HG03460 (cell line): Measurements from ENCODE around the gene CMSS1.
A peak's percentile ranks its signal among the peaks of the same experiment; 100 is the strongest.

ENCODE experiments used
- ATAC-seq: cut with Tn5 transposase; IDR thresholded peaks from one replicate; pipeline ENCODE4 v1.9.1; 2021; ENCODE audit not compliant: unreplicated experiment

CMSS1 gene

DNA sequence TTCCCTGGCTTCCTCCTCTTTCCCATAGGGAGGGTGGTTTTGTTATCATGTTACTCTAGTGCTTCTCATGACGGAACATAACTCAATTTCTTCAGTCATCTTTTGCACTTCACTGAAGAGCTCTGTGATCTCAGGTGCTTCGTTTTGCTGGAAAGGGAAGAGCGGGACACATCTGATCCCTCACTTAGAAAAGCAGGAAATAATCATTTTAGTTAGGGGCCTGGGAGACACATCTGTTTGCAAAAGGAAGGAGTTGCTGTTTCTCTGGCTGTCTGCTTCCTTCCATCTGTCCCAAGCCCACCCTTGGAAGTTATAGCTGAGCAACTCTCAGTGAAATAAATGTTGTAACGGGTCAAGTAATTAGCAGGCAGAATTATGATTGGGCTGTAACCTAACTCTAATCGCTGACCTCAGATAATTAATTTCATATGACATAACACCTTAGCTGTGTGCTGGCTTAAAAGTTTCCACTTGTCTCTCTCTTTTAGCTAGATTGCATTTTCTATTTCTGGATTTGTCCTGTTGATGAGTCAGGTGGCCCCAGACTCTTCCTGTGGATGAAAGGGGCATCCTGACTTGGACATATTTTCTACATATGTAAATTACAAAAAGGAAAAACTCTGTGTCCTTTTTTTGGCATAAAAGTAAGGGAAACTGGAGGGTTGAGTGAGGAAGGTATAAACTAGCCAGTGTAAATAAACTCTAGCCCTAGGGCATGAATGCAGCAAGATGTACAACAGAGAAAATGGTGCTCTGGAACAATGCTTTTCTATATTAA, 307.7 kb downstream of the CMSS1 start:
- ATAC-seq = no peak

DNA sequence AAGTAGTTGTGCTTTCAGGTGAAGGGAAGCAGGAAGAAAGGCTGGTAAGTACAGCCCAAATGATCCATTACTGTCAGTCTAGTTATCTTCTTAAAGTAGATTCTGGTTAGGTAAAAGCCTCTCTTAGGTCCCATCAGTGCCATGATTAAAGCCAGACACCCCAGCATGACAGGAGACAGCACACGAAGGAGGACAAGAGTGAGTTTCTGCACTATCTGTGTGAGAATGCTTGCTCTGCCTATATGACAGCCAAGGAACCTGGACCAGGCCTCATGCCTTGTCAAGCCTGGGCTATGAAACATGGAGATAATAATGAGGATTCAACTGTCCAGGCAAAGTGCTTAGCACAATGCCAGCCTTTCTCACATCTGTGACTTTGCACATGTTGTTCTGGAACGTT, 310.1 kb downstream of the CMSS1 start:
- no peak for ATAC-seq

DNA sequence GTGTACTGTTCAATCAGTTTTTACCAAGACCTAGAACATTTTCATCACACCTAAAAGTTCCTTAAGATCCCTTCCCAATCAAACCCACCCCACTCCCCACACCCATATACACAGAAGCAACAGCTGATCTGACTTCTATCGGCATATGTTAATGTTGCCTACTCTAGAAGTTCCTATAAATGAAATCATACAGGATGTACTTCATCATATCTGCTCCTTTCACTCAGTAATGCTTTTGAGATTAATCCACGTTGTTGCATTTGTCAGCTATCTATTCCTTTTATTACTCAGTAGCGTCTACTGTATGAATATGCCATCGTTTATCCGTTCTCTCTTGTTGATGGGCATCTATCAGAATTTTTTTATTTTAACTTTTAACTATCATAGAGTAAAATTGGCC, 310.9 kb downstream of the CMSS1 start:
- ATAC-seq = no peak

DNA sequence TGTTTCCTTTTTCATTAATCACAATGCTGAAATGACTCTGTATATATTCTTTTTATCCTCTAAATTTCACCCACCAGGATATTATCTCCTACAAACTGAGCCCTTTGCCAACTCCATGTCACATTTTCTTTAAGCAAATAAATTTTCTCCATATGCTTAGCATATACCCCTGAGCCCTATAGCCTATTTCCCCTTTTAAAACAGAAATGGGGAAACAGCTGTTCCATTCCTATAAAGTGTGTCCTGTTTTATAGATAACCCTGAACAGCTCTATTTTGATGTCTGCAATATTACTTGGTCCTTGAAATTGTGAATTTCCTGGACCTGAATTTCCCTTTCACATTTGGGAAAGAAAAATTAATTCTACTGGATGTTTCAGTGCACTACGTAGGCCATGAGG, 312.3 kb downstream of the CMSS1 start:
- no peak for ATAC-seq

DNA sequence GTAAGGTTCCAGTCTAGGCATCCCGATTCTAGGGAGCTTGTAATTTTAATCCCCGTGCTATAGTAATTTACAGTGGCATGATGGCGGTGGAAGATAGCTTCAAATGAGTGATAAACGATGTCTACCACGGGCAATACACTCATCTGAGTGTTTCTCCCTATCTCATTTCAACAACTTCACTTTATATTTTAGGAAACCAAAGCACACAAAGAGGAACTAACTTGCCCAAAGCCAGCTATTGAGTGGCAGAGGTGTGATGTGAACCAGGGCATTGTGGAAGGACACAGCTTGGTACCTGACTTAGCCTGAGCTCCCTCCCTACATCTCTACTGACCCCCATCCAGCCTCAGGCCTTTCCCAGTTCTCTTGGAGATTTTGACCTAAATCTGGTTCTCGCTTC, 313.6 kb downstream of the CMSS1 start:
- ATAC-seq = no peak

DNA sequence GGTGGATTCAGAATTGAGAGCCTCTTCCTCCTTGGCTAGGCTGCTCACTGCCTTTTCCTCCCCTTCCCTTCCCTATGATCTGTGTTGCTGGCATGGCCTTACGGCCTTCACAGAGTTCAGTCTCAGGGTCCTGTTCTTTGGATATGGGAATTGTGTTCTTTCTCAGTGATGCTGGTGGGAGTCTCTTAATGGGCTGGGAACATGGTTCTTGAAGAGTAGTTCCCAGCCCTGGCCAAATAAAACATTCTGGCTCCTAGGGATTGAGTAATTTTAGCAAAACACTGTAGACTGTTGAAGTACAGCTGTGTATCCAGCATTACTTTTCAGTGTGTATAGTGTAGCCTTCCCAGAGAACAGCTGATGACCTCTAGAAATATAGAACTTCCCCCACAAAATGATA, 319.3 kb downstream of the CMSS1 start:
- no peak for ATAC-seq

DNA sequence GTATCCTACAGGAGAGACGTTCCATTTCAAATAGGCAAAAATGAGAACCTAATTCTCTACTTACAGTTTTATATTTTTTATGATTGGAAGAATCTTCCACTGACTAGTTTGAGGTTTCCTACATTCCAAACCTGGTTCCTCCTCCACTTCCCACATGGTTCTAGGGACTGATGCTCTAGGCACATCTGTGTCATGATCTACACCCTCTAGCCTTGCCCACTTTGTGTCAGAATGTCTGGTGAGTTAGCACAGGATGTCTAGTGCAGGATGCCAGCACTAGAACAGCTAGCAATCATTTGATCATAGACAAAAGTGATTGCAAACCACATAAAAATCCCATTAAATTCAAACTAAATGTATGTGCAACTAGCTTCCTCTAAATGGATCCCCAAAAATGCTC, 323.3 kb downstream of the CMSS1 start:
- ATAC-seq = no peak

DNA sequence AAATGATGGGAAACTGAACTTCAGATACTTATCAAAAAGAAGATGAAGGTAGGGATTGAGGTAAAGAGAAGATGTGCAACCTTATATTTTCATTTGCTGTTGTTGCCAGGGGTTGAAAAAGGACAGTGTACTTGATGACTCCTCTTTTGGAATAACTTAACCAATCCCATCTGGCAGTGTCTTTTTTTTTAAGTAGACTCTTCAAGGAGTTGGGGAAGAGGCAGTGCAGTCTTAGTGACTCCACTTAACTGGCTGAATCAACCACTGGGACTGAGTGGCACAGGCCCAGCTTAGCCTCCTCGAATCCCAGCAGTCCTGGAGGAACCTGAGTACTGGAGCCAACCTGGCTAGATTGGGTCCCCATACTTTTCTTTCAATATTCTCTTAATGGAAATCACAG, 323.9 kb downstream of the CMSS1 start:
- ATAC-seq = no peak

DNA sequence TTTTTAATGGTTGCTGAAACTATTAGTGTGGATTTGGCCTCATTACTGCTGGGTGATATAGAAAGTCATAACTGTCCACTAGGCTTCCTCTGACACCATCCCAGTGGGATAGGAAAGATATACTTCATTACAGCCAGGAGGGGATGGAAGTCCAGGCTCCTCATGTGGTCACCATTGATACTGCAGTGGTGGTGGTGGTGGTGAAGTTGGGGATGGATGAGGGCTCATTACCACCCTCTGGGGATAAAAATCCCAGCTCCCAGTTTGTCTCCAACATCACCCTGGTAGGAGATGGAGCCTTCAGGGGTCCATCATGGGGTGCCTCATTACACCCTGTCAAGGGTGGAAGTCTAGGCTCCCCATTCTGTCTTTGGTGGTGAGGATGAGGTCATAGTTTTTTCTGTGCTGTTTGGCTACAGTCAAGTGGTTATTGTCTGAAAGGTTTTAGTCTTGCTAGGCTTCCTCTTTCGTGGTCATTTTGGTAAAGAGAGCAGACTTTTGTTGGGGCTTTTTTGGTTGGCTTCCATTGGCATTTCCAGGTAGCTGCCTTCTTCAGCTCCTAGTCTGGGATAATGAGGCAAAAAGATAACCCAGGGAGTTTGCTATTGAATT, 326.7 kb downstream of the CMSS1 start:
- ATAC-seq = peak; percentile 89

DNA sequence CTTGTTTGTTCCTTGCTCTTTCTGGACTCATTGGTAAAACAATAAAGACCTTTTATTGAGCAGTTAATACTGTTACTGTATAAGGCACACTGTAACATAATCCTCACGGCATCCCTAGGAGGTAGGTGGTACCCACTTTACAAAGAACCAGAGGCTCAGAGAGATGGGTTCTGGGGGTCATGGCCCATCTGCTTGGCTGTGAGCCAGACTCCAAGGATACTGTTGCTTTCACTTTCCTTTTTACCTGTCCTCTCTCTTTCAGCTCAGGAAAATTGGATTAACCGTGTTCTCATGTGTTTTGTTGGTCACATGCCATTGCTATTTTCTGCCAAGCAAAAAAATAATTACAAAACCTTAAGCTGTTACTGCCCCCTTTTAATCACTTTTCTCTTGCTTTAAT, 331.5 kb downstream of the CMSS1 start:
- ATAC-seq = no peak

DNA sequence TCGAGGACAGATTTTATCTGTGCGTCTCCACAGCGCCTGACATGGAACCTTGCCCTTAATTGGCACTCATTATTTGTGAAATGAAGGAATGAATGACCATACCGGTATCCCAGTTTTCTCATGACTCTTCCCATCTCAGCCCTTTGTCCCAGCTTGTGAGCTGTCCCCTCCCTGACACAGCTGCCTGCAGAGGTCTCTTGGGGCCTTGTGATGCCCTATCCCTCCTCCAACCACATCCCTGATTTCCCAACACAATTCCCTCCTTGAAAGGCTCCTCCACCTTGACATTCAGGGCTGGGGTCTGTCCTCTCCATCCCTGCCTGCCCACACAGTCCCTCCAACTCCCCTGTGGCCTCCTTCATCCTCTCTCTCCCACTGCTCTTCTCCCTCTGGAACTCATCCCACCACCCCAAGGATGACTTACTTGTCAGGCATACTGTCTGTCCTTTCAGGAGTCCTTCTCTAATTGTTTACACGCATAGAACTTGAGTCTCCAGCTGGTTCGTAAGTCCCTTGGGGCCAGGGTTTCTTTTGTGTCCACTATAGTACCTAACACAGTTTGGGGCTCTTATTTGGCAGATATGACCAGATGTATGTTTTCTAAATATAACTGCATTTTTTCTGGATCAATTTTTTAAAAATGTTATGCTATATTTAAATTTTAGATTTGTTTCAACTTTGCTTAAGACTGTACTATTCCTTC, 332.2 kb downstream of the CMSS1 start:
- ATAC-seq = no peak

DNA sequence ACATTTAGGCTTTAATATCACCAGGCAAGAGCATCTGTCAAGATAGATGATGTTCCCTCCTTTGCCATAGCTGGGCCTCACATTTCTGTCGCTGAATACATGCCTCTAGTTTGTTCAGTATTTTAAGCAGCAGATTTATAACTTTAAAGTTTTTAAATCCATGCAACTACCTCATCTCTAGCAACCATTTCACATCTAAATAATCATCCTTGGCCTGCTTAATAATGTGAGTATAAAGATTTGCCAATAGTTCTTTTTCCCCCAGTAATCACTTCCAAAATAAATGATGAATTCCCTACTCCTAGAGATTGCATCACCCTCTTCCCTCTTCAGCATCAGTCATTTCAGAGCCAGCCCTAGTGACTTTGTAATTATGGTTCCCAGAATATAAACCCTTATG, 332.8 kb downstream of the CMSS1 start:
- no peak for ATAC-seq

DNA sequence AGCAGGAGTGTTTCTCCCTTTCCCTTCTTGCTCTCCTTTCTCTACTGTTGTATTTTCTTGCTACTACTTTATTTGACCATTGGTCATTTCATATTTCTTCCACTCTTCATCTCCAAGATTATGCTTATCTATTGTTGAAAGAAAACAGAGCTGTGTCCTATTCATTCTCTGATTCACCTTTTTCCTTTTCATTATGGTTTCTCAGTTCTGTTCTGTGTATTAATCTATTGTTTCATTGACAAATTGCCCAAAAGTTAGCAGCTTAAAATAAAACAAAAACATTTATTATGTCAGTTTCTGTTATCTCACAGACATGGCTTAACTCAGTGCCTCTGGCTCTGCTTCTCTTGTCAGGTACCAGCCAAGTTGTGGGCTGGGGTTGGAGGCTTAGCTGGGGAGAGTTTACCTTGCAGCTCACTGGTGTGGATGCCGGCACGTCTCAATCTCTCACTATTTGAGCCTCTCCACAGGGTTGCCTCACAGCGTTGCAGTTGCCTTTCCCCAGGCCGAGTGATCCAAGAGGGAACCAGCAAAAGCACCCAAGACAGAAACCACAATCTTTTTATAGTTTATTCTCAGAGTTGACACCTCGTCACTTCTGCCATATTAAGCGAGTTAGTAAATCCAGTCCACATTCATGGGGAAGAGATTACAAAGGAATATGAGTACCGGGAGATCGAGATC, 333.5 kb downstream of the CMSS1 start:
- no peak for ATAC-seq

DNA sequence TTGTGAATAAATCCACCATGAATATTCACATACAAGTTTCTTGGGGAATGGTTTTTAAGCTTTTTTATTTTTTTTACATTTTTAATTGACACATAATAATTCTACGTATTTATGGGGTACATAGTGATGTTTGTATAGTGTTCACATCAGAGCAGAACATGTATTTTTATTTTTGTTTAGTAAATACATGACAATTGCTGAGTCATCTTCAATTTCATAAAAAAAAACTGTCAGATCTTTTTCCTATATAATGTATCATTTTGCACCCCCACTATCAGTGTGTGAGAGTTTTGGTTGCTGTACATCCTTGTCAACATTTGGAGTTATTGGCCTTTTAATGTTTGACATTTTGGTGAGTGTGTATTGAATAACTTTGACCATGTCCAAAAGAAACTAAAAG, 336.5 kb downstream of the CMSS1 start:
- ATAC-seq = no peak

DNA sequence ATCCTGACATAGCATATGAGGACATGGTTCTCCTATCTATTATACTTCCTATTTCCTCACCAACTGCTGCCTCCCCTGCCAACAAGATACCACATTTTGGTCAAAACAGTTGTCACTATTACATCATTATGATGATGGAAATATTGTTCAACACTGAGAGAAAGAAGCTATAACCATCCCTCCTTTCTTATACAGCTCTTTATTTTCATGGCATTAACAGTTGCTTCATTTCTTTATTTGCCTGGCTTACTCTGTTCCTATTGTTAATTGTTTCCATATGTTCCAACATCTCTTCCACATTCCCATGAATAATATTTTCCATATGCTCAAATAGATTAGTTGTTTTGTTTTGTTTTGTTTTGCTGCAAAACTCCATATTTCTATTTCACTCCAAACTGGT, 337.5 kb downstream of the CMSS1 start:
- ATAC-seq = no peak

DNA sequence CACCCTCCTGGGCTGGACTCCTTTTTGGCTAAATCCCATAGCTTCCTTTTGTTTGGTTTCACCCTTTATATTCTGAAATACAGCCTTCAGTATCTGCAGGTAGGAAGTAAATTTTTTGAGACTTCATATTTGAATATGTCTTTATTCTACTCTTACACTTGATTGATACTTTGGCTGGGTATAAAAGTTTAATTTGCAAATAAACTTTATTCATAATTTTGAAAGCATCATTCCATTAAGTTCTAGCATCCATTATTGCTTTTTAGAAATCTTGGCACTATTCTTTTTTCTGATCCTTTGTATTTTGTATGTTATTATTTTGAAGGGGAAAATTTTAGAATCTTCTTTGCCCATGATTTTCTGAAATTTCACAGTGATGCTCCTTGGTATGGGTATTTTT, 337.9 kb downstream of the CMSS1 start:
- ATAC-seq = no peak

DNA sequence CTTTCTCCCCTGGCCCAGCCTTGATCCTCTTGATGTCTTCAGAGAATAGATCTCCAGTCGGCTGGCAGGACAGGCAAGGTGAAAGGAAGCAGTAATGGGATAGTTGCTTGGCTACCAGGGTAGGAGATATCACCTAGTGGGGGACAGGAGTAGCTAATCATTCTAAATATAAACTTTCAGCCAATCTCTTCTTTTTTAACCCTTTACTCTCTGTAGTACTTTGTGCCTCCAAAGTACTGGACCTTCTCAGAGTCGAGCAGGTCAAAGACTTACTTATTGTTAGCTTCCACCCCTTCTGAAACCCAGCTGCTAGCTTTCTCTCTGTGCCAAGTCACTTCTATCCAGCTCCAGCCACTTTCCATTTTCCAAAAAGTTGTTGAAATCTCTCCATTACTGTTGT, 340.0 kb downstream of the CMSS1 start:
- no peak for ATAC-seq

DNA sequence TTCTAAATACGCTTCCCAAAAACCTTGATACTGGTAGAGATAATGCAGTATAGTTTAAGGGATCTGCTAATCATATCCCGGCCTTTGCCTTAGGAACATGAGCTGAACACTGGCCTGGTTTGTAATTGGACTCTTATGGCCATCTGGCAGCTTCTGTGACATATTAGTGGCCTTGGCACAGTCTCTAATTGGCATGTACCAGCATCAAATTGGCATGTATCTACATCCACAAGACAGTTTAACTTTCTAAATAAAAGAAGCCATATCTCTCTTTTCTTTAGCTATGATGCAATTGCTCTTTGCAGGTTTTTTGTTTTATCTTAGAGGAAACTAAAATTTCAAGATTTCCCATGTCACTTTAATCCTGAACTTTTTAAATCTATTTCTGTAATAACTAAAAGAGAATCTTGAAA, 341.3 kb downstream of the CMSS1 start:
- ATAC-seq = no peak

DNA sequence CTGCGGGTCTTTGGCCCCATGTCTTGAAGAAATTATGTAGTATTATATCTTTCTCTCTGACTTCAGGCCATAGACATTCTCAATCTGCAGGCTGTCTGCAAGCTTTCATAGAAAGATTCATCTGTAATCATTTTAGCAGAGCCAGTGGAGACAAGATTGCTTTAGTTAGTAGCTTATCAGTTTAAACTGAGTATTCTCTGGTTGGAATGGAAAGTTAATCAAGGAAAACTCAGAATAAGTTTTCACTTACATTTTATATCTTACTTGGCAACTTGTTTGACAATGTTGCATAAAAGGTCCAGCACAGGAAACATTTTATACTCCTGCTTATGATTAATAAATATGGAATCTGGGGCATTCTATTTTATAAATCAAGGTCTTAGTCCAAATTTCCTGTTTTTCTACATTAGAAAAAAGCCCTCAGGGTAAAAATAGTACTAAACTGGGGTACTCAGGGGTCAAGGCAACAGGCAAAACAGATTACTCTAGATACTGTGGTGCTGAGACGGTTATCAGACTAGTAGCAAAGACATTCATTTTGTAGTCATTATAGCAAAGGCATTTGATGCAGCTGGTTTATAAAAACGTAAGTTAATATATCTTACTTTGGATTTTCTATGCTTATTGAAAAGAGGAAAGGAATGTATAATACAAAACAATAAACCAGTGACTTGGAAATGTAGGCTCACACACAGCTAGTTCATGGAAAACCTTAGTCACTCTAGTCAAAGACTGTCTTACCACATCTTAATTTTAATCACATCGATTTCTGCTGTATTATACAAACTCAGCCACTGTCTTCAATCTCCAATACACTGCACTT, 341.9 kb downstream of the CMSS1 start:
- no peak for ATAC-seq

DNA sequence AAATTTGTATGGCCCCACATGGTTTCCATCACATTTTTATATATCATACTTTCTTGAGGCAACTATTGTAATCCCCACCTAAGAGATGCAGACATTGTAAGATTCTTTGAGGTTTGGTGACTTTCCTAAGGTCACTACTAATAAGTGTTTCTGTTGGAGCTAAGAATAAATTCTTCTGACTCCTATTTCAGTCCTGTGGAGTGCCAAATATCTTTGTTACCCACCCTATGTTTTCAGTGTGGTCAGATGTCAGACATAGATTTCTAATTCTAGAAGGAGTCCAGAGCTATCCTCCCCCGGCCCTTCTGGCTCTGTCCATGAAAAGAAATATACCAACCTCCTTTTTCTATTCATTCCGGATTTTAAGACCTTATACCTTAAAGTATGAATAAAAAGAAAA, 342.9 kb downstream of the CMSS1 start:
- no peak for ATAC-seq

DNA sequence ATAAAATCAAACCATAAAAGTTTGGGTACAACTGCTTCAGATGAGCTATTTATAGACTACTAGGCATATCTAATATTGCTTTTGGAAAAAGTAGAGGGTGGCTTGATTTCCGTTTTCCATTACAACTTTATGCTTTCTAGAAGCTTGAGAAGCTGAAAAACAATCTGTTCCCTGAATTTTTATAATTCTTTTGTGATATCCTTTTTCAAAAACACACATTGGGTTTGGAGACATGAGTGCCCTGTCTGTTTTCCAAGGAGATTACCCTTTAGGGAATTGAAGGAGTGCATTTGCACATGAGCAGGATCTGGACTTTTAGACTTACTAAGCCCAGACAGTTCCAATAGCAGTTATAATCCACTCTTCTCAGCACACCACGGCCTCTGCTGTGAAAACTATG, 346.1 kb downstream of the CMSS1 start:
- ATAC-seq = no peak
